GM15510 (cell line): ENCODE measurements around the gene UBR7.

Experiments used
- POLR2A ChIP-seq: IDR thresholded peaks from 3 replicates; pipeline ENCODE4 v1.6.1; 2011; ENCODE audit warnings: borderline replicate concordance; ENCODE audit not compliant: insufficient read length; ENCODE audit errors: extremely low read depth

Gene UBR7

DNA sequence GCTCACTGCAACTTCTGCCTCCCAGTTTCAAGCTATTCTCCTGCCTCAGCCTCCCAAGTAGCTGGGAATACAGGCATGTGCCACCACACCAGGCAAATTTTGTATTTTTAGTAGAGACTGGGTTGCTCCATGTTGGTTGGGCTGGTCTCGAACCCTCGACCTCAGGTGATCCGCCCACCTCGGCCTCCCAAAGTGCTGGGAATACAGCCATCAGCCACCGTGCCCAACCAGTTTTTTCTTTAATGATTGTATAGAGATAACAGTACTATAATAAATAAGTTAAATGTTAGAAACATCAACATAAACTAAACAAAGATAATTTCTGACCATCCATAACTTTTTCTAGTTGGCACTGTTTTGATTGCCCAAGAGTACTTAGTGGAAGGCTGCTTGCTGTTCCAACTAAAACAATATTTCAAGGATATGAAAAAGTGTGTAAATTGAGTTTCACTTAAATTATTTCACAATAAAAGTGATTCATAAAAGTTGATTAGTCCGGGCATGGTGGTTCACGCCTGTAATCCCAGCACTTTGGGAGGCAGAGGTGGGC lies 5.8 kb upstream of the UBR7 start:
- no peak for TF ChIP-seq POLR2A

DNA sequence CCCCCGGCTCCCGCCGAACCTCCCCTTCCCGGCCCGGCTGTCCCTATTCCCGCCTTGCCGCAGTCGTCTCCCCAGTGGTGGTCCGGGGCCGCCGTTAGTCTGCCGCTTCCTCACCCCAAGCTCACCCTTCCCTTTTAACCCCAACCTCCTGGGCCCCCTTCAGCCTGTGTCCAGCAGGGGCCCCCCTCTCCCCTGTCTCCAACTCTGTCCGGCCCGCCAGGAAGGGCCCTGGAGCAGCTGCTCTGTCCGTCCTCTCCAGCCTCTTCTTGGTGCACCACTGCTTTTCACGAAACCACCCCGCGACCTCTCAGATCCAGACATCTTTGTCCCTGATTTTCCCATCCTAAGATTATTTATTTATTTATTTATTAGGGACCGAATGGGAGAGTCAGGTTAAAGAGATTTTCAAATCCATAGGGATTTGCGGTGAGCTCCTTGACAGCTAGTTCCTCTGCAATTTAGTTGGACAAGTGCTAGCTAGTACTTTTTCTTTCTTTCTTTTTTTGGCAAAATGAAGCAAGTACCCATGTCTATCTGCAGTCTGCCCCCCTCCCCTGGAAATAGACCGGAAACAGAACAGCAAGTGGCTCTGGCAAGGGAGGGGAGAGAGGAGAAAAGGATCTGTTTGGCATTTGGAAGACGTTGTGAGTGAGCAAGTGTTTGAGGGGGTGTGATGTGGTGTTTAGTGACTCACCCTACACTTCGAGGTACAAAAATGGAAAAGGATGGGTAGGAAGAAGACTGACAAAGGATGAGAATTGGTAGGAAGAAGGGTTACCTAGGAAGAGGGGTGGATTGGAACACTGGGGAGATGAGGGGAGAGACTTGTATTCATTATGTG lies 632 bp downstream of the UBR7 start:
- TF ChIP-seq POLR2A = no peak

DNA sequence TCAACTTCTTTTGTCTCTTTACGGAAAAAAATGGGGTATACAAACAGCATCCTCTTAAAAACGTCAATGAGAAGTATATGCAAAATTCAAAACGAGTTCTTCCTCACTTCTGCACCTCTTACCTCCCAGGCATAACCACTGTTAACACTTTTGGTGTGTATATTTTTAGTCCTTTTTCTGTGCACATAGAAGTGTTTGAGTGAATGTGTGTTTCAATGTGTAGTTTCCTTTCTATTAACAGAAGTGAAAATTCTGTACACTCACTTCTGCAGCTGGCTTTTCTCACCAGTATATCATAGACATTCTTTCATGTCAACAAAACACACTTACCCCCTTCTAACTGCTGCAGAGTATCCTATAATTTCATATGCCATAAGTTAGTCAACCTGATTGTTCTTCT lies 5.4 kb downstream of the UBR7 start:
- TF ChIP-seq POLR2A = no peak

DNA sequence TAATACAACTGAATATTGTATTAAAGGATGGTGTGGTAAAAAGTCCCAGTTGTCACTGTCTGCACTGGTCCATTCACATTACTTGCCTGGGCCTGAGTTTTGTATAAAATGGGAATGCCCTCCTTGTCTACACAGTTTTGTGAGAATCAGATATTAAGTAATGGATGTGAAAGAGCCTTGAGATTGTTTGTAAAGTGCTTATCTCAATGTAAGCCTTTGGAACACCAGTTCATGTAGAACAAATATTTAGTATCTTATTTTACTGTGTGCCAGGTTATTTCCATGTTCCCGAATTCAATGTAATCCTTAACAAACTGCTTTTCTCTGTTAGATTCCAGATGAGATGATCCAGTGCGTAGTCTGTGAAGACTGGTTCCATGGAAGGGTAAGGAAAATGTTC lies 7.5 kb downstream of the UBR7 start:
- no peak for TF ChIP-seq POLR2A

DNA sequence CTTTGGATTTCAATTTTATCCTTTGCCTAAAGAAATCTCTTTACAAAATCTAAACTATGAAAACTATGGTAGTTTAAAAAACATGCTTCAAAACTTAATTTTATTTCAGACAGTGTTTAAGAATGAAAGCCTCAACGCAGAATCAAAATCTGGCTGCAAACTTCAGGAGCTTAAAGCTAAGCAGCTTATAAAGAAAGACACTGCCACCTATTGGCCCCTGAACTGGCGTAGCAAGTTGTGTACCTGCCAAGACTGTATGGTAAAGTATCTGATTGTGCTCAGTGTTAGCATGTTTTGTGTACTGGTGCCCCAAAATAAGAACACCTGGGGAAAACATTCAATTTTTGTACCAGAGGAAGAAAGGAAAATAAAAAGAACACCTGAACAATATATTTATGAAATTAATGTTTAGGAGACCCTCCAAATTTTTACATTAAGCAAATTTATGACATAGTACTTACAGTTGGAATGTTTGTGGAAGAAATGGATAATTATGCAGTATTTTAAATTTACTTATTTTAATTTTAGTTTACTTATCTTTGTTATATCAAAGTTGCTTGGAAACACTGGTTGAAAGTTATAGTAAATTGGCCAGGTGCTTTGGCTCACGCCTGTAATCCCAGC lies 12.2 kb downstream of the UBR7 start:
- TF ChIP-seq POLR2A = no peak

DNA sequence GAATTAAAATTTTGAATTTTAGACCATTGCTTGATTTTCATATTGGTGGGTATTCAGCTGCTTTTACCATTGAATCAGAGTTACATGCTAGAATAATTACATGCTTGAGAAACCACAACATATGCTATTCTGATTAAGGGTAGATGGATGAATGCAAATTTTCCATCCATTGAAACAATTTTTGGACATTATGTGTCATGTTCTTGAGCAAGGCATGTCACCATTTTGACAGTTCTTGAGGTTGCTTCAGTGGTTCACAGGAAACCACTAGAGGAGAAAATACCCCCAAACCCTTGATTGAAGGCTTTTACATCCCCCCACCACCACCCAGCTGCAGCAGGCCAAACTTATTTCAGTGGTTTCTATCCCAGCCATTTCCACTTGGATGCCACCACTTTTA lies 13.5 kb downstream of the UBR7 start:
- no peak for TF ChIP-seq POLR2A

- TF ChIP-seq POLR2A = no peak
These were observed 16.5 kb downstream of the UBR7 start for GRCh38 chr14:93223565-93223964.

DNA sequence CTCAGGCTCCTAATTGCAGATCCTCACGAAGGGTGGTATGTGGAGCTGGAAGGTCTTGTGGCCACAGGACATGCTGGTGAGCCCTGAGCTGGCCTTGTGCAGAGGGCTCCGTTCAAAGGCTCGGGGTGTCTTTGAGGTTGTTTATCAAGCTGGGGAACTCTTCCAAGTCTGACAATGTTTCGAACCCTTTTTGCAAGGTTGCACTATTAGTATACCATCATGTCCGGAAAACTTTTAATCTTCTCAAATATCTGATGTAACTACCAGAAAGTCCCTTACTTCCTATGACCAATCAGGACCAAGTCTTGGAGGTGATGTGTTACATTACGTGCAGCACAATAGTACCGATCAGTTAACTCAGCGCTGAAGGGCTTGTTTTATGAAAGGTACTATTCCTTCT lies 21.5 kb downstream of the UBR7 start:
- TF ChIP-seq POLR2A = no peak

DNA sequence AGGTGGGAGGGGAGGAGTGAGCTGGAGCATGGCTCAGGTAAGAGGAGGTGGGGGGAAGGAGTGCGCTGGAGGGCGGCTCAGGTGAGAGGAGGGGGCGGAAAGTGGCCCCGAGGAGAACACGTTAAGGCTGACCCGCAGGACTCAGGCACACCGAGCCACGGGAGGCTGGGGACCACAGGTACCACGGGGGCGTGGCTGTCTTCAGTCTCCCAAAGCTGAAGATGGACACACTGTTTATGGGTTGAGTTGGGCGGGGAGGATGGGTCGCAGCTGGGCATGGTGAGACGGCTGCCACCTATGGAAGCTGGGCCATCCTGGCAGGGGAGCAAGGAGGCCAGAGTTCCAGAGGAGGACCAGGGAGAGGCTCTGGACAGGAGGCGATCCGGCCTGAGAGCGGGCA lies 23.5 kb downstream of the UBR7 start:
- no peak for TF ChIP-seq POLR2A

DNA sequence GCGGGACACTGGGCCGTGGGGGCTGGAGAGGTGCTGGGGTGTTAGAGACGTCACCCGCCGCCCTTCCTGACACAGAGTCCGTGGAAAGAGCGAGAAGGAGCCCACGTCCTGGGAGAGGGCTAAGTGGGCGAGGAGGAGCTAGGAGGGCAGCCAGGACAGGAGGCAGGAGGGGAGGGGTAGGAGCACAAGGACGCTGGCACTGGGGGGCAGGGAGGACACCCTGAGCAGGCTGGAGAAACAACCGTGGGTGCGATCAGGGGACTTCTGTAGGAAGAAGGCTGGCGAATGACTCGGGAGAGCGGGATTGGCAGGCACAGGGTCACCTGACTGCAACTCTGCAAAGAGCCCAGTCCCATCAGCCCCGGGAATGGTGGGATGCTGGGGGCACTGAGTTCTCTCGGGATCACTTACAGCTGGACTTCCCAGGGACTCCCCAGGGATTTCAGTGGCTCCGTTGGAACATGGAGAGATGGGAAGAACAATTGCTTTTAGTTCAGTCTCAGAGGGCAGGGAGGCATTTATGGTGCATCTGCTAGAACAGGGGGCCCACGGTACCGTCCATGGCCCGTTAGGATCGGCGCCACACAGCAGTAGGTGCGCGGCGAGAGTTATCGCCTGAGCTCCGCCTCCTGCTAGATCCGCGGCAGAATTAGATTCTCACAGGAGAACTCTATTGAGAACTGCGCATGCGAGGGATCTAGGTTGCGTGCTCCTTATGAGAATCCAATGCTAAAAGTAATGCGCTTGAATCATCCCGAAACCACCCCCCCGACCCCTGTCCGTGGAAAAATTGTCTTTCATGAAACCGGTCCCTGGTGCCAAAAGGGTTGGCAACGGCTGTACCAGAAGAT lies 24.3 kb downstream of the UBR7 start:
- TF ChIP-seq POLR2A = no peak

GRCh38 chr14:93232159-93232558 lies 25.1 kb downstream of the UBR7 start:
- TF ChIP-seq POLR2A = no peak

DNA sequence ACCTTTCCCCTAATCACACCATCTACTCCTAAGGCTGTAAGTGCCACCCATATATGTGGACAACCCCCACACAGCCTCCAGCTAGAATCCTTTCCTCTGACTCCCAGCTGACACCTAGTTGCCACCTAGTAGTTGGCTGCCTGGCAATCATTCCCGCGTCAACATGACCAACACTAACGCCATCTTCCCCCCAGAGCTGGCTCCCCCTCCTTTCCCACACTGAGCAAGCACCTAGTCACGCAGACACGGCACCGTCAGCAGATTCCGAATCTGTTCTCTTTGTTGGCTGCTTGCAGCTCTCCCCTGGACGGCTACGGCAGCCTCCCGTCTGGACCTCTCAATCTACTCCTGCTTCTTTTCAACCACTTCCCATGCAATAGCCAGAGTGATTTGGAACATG lies 27.7 kb downstream of the UBR7 start:
- TF ChIP-seq POLR2A = no peak

DNA sequence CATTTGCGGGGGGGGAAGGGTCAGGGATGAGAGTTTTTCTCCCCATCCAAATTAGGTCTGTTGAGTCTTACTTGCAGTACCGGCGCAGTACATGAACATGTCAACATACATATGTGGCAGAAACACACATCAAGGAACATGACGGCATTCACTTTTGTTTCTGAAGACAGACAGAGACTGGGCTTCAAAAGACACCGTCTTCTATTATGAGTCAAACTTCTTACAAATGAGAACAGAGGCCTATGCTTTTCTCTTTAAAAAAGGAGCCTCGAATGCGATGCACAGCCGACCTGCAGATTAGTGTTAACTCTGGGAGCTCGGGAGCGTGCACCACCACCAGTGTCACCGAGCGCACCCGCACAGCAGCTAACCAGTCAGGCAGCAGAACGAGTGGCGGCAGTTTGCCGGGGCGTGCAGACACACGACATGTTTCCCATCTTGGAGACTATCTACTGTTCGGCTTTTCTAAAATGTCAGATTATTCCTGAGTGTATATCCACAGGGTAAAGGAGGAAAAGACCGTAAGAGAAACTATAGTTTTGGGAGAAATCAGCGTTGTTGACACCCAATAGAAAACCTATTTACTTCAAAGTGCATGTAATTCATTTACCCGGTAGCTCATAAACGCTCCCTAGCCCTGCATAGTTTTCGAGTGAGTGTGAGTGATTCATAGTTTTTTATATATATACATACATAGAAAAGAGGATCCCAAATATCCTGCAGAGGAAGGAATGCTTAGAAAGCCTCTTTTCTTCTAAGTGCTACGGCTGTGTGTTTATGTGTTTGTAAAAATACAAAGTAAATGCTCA lies 33.0 kb downstream of the UBR7 start:
- no peak for TF ChIP-seq POLR2A

DNA sequence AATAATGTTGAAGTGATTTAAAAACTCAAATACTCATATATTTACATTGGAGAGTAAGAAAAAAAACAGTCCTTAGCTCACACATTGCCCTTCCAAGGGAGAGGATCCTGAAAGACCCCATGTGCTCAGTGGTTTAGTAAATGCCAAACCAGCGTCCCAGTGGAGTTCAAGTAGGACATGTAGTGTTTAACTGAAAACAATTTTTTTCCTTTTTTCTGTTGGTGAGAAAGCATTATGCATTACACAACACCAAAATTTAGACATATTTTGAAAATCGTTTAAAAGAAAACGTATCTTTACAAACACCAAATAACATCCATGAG lies 33.6 kb downstream of the UBR7 start:
- no peak for TF ChIP-seq POLR2A
